ENCODE measurements around the gene CCDC169. TPM values are rescaled to one million over a fixed set of nuclear protein-coding genes. Genes with fewer than 3 reads are reported as not detected.

CCDC169 gene
- total RNA-seq, 1 experiment from 2014 or later = 36.8 TPM

DNA sequence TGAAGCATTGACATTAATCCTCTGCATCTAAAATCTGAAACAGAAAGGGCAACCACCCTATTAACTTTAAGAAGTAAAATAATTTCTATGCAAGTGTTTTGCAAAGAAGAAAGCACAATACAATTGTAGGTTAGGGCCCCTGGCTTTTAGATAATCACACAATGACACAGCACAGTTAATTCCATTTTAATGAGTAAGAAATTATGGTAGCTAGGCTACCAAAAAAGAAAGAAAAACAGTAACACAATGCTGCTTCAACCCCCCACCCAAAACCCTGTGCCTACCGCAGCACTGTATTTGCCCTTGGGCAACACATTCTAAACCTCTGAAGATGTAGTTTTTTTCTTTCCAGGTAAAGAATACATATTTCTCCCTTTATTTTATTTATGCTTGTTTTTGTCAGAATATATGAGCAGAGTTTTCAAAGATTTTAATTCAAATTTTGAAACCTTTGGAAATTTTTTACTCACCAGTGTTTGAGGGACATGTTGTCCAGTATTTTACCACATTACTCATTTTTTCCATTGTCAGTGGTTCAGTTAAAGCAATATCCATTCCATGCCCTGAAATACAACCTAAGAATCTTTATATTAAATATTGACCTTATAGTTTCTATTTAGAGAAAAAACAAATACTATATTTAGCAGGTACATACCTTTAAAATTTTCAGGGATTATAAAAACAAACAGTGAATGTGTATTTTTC is 104.3 kb downstream of the CCDC169 start:
- POLR2A ChIA-PET = no interaction called here
- ATAC-seq = no peak
- H3K27ac Mint-ChIP-seq = no peak overlapping the region

DNA sequence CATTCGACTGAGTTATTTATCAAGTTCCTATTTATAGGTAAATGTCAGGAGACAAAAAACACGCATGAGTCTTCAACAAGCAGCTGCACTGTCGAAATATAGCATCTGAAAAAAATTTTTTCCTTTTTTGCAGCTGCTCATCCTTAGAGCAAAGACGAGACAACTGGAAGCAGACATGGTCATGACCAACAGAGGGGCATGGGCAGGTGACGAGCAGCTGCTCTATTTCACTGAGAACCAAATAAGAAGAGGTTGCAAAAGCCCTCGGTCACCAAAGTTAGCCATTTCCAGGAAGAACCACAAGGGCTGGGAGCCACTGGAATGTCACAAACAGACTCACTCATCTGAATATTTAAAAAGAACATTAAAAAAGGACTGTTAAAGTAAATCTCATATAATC is 105.4 kb downstream of the CCDC169 start:
- H3K4me3 Mint-ChIP-seq = no peak overlapping the region
- H3K27ac Mint-ChIP-seq = no peak overlapping the region
- DNase-seq (ENCODE audit: low spot score) = no peak
- peak; percentile 32 for ATAC-seq
- CTCF ChIA-PET = interaction anchor here (0.9 kb wide), 1 partner anchor 83 kb away, joined by 3 read pairs; no protein-coding TSS in a partner anchor
- peaks cover 12% of the 10 kb centered on the region for H3K4me1 Mint-ChIP-seq
- POLR2A ChIA-PET = no interaction called here
- H3K27me3 Mint-ChIP-seq (ENCODE audit: low read depth) = no peaks in the 10 kb centered on the region
- H3K36me3 Mint-ChIP-seq = peaks cover 2% of the 10 kb centered on the region; the same call in 1 of the 2 replicates
- H3K9me3 Mint-ChIP-seq = no peaks in the 10 kb centered on the region
- TF ChIP-seq TP53 (CRISPR knock-in tag; IDR thresholded peaks at IDR 0.05) (no peak), TCF7 (CRISPR knock-in tag; IDR thresholded peaks at IDR 0.05; ENCODE audit: low read depth) (no peak), IRF2 (CRISPR knock-in tag; IDR thresholded peaks at IDR 0.05; ENCODE audit: borderline replicate concordance, low read depth) (no peak)

More for the DNA sequence above, 104.3 kb downstream of the CCDC169 start:
- H3K27me3 Mint-ChIP-seq (ENCODE audit: low read depth) = no peaks in the 10 kb centered on the region
- no peak overlapping the region for H3K4me3 Mint-ChIP-seq
- no peaks in the 10 kb centered on the region for H3K9me3 Mint-ChIP-seq
- TF ChIP-seq, protein P1, sequence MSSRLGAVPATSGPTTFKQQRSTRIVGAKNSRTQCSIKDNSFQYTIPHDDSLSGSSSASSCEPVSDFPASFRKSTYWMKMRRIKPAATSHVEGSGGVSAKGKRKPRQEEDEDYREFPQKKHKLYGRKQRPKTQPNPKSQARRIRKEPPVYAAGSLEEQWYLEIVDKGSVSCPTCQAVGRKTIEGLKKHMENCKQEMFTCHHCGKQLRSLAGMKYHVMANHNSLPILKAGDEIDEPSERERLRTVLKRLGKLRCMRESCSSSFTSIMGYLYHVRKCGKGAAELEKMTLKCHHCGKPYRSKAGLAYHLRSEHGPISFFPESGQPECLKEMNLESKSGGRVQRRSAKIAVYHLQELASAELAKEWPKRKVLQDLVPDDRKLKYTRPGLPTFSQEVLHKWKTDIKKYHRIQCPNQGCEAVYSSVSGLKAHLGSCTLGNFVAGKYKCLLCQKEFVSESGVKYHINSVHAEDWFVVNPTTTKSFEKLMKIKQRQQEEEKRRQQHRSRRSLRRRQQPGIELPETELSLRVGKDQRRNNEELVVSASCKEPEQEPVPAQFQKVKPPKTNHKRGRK (CRISPR knock-in tag; IDR thresholded peaks at IDR 0.05; ENCODE audit: borderline replicate concordance) = no peak
- TF ChIP-seq, protein P2, sequence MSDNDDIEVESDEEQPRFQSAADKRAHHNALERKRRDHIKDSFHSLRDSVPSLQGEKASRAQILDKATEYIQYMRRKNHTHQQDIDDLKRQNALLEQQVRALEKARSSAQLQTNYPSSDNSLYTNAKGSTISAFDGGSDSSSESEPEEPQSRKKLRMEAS (CRISPR knock-in tag; IDR thresholded peaks at IDR 0.05) = no peak
- no peak for TF ChIP-seq KAT7 (CRISPR knock-in tag; IDR thresholded peaks at IDR 0.05; ENCODE audit: borderline replicate concordance)
- no peak for TF ChIP-seq ZNF138 (CRISPR knock-in tag; conservative IDR thresholded peaks at IDR 0.05)
- TF ChIP-seq ATF1 (CRISPR knock-in tag; IDR thresholded peaks at IDR 0.05) = no peak
- no peak for TF ChIP-seq ETV6 (CRISPR knock-in tag; IDR thresholded peaks at IDR 0.05)
- TF ChIP-seq, protein P3, sequence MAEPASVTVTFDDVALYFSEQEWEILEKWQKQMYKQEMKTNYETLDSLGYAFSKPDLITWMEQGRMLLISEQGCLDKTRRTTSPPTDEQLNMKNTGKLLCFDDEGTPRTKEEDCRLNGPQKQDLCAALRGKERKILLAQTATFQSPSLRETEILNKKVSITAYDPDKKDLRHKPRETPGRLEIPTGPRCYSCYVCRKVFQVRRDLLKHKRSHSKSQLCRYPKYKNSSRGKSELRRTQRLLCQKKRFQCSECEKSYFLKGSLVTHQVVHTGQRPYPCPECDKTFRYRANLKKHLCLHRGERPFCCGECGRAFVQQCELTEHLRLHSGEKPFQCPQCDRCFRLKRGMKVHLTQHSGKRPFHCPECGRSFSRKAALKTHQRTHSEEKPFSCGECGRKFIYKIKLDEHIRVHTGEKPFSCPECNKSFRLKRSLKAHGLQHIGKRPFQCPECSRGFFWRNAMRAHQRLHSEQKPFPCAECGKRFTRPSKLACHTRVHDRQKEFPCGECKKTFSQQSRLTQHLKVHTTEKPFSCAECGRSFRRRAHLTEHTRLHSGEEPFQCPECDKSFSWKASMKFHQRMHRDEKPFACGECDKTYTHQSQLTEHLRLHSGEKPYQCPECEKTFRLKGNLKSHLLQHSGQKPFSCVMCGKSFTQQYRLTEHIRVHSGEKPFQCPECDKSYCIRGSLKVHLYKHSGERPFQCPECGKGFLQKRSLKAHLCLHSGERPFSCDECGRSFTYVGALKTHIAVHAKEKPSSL (CRISPR knock-in tag; conservative IDR thresholded peaks at IDR 0.05) = no peak
- no peak for TF ChIP-seq JUN (CRISPR knock-in tag; IDR thresholded peaks at IDR 0.05)
- TF ChIP-seq, protein P4, sequence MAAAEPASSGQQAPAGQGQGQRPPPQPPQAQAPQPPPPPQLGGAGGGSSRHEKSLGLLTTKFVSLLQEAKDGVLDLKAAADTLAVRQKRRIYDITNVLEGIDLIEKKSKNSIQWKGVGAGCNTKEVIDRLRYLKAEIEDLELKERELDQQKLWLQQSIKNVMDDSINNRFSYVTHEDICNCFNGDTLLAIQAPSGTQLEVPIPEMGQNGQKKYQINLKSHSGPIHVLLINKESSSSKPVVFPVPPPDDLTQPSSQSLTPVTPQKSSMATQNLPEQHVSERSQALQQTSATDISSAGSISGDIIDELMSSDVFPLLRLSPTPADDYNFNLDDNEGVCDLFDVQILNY (CRISPR knock-in tag; IDR thresholded peaks at IDR 0.05) = no peak
- no peak for TF ChIP-seq OVOL2 (CRISPR knock-in tag; IDR thresholded peaks at IDR 0.05; ENCODE audit: borderline replicate concordance)
- H3K4me1 Mint-ChIP-seq = peaks cover 19% of the 10 kb centered on the region
- CTCF ChIA-PET = no interaction called here
- no peak for DNase-seq (ENCODE audit: low spot score)
- peaks cover 1% of the 10 kb centered on the region; the same call in 1 of the 2 replicates for H3K36me3 Mint-ChIP-seq

DNA sequence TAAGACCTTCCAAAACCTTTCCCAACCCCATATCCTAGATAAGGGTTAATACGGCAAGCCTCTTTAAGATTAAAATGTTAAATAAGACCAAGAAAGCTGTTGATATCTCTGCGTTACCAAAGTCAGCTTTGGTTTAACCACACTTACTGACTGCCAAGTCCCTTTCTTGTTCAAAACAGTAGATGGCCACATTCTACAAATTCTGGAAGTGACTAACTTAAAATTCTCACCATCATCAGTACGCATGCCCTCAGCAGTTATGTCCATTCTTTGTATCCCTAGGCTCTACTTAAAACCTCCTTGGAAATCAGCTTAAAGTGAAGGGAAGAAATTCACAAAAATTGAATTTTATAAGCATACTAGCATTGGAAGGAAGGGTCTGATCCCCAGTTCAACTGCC is 106.8 kb downstream of the CCDC169 start:
- CTCF ChIA-PET = no interaction called here
- no peak for TF ChIP-seq MYBL2 (CRISPR knock-in tag; IDR thresholded peaks at IDR 0.05)
- no peak for TF ChIP-seq GRHL2 (CRISPR knock-in tag; IDR thresholded peaks at IDR 0.05; ENCODE audit: insufficient replicate concordance, severe bottlenecking)
- TF ChIP-seq, protein P2 (CRISPR knock-in tag; IDR thresholded peaks at IDR 0.05) = no peak
- no peak for TF ChIP-seq NR3C1 (CRISPR knock-in tag; conservative IDR thresholded peaks at IDR 0.05; ENCODE audit: low read depth)
- no peak for TF ChIP-seq TCF7 (CRISPR knock-in tag; IDR thresholded peaks at IDR 0.05; ENCODE audit: low read depth)
- TF ChIP-seq, protein P5, sequence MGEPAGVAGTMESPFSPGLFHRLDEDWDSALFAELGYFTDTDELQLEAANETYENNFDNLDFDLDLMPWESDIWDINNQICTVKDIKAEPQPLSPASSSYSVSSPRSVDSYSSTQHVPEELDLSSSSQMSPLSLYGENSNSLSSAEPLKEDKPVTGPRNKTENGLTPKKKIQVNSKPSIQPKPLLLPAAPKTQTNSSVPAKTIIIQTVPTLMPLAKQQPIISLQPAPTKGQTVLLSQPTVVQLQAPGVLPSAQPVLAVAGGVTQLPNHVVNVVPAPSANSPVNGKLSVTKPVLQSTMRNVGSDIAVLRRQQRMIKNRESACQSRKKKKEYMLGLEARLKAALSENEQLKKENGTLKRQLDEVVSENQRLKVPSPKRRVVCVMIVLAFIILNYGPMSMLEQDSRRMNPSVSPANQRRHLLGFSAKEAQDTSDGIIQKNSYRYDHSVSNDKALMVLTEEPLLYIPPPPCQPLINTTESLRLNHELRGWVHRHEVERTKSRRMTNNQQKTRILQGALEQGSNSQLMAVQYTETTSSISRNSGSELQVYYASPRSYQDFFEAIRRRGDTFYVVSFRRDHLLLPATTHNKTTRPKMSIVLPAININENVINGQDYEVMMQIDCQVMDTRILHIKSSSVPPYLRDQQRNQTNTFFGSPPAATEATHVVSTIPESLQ (CRISPR knock-in tag; IDR thresholded peaks at IDR 0.05) = no peak
- TF ChIP-seq, protein P6, sequence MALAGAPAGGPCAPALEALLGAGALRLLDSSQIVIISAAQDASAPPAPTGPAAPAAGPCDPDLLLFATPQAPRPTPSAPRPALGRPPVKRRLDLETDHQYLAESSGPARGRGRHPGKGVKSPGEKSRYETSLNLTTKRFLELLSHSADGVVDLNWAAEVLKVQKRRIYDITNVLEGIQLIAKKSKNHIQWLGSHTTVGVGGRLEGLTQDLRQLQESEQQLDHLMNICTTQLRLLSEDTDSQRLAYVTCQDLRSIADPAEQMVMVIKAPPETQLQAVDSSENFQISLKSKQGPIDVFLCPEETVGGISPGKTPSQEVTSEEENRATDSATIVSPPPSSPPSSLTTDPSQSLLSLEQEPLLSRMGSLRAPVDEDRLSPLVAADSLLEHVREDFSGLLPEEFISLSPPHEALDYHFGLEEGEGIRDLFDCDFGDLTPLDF (CRISPR knock-in tag; IDR thresholded peaks at IDR 0.05) = no peak
- no peak for TF ChIP-seq ZBTB21 (CRISPR knock-in tag; IDR thresholded peaks at IDR 0.05; ENCODE audit: borderline replicate concordance)

More for the DNA sequence above, 106.8 kb downstream of the CCDC169 start:
- ATAC-seq = no peak
- POLR2A ChIA-PET = no interaction called here
- H3K4me3 Mint-ChIP-seq = no peak overlapping the region
- DNase-seq (ENCODE audit: low spot score) = no peak
- no peaks in the 10 kb centered on the region for H3K9me3 Mint-ChIP-seq
- H3K36me3 Mint-ChIP-seq = peaks cover 2% of the 10 kb centered on the region; the same call in 1 of the 2 replicates
- no peaks in the 10 kb centered on the region for H3K27me3 Mint-ChIP-seq (ENCODE audit: low read depth)
- no peak overlapping the region for H3K27ac Mint-ChIP-seq
- H3K4me1 Mint-ChIP-seq = peaks cover 12% of the 10 kb centered on the region

Measured in WTC11 (cell line).